Activated CD4-positive, CD25-positive, alpha-beta regulatory T cell treated with anti-CD3 and anti-CD28 coated beads, Interleukin-2, amount 50 U/mL, for 72 hours (primary cell): ENCODE data around the gene DUOXA2.

Source experiments
- DNase-seq: peaks from one replicate; pipeline ENCODE4 v3.0.0; 2021

Gene DUOXA2

GRCh38 chr15:45165536-45165935, 51.4 kb downstream of the DUOXA2 start:
- DNase-seq: no peak

- peak; percentile 86 for DNase-seq
Observed at GRCh38 chr15:45166834-45167630, 52.9 kb downstream of the DUOXA2 start.

DNA sequence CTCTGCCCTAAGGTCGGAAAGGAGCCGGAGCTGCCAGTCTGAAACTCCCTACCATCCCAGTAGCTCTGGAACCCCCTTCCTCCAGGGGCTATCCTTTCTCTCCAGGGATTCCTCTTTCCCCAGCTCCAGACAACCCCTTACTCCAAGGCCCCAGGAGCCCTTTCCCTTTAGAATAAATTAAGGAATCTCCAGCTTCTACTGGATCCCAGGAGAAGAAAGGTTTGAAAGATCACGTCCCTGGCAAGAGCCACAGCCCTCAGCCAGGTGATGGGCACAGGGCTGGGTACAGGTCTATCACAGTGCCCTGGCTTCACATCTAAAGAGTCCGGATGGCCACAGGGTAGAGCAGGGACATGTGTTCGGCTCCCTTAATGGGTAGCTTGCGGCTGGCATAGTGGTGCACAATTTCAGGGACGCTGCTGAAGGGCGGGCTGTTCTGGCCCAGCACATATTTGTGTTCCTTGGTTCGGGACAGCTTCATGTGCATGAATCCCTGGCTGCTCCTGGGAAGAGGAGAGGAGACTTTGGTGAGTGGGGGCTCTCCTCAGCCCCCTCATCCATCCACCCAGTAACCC, 53.6 kb downstream of the DUOXA2 start:
- DNase-seq: no peak
